ENCODE data around the gene CXCL5.
"Not testable (repeated sequence)": the region's sequence is repeated elsewhere in the genome, so short reads cannot be mapped to it uniquely, and the experiment has no call there.

The CXCL5 gene

DNA sequence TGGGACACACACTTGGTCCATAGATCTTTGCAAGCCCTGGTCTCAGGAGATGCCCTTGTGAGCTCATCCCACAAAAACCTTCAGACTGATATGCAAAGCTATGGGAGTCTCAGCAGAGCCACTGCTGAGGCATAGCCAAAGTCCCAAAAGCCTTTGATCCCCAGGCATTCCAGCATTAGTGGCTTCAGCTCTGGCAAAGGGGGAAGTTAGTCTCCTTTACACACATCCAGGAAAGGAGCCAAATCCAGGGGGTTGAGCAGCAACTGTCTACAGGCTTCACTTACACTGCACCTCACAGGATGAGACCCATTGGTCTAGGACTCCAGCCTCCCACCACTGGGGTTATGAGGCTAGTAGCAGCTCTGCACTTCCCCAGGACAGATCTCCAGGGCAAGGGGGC is 30.6 kb downstream of the CXCL5 start:
- no peak for ATAC-seq

DNA sequence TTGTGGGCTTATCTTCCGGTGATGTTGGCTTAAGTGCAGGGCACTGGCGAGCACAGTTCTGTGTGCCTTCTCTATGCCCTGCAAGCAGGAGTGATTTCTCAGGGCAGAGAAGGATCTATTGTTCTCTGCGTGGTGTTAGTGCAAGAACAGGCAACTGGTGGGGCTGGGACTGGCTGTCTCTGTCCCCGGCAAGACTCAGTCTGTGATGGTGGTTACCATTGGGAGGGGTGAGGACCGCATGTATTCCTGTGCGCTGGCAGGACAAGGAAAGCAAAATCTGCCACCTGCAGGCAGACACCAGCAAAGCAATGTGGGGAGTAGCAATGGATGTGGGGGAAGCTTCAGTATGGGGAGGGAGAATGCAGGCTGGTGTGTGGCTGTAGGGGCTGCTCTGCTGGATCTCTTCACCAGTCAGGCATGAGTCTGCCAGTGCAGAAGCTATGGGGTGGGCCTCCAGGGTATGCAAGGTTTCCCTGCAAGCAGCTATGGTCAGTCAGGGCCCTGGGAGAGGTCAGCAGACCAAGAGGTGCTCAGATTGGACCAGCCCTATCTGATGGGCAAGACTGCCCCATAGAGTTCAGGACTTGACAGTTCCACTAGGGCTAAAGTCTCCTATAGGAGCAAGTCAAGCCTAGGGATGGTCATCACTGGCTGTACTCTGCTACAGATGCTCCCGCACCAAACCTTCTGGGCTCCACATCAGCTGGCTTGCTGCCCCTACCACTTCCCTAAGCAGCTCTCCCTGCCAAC is 33.4 kb downstream of the CXCL5 start:
- ATAC-seq: no peak

DNA sequence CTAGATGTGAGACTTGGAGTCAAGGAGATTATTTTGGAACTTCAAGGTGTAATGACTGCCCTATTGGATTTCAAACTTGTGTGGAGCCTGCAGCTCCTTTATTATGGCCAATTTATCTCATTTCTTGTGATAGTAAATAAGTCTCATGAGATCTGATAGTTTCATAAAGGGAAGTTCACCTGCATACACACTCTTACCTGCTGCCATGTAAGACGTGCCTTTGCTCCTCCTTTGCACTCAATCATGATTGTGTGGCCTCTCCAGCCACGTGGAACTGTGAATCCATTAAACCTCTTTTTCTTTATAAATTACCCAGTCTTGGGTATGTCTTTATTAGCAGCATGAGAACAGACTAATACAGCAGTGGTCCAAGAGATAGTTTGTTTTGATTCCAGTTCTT is 35.8 kb downstream of the CXCL5 start:
- no peak for ATAC-seq

- ATAC-seq: not testable (repeated sequence)
Measured at GRCh38 chr4:73959041-73959440, 39.4 kb downstream of the CXCL5 start.

DNA sequence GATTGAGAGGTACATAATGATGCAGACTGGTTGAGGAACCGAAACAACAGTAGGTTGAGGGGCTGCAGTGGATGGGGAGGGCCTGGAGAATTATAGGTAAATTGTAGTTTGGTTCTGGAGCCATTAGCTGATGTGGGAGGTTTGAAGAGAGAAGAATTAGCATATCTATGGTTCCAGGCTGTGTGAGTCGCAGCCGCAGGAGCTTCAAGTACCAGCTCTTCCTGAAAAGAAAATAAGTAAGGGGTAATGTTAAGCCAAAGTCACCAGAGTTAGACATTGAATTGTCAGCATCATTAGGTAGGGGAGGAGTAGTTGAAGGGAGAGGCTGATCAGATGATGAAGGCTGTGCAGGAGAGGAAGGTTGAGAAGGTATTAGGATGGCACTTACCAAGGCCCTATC is 46.1 kb downstream of the CXCL5 start:
- no peak for ATAC-seq

- ATAC-seq: not testable (repeated sequence)
Measured at GRCh38 chr4:73950376-73950920, 48.0 kb downstream of the CXCL5 start.

DNA sequence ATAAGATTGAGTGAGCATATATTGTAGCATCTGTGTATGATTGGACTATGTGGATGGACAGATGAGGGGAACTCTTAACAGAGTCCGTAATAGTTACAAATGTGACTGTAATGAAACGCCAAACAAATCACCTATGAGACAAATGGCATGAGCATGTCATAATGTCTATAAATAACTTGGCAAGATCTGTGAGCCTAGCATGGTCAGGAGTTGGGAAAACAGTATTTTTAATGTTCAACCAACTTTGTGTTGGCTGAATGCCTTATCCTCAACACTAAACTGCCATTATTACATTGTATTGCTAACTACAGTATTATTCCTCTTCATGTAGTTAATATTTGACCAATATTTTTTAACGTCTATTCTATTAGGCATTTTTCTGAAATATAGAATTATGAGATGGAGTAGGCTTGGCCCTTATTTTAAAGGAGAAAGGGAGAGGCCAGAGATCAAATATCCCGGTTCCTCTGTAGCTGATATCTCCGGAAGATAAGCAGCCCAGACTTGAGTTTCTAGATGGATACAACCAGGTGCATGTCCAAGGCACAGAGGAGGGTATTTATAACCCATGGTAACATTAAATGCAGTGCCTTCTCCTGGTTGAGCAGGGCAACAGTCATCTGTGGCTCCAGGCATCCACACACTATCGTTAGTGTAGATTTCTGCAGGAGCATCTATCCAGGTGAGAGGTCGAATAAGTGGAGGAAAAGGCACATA is 49.3 kb downstream of the CXCL5 start:
- no peak for ATAC-seq

GRCh38 chr4:73948291-73948690 is 50.2 kb downstream of the CXCL5 start:
- no peak for ATAC-seq

DNA sequence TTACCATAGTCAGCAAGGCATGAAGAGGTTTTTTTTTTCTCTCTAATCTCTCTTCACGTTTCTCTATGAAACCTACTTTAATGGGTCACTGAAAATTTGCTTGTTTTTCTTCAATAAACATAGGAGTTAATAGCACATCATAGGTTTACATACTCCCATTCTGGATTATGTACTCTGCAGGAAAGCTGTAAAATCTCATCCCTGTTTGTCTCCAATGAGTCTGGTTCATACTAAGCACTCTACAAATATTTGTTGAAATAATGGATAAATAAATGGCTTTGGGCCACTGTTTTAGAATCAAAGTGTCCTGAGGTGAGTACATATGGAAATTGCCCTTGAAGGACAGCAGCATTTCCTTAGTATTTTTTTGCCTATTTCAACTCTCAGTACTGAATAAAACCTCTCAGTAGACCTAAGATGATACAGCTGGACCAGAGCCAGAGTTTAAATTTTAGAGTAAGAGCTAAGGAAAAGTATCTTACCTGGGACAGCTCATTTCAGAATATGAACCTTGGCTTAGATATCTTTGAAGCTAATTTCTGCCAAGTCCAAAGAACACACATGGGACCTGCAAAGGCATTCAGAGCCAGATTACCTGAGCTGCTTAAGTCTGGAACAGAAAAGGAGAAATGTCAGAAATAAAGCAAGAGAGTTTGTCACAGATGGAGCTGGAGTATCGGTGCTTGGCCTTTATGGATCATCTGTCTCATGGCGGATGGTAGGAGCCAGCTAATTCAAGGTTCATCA is 51.1 kb downstream of the CXCL5 start:
- ATAC-seq: no peak

- no peak for ATAC-seq
Measured at GRCh38 chr4:73945674-73946449, 52.6 kb downstream of the CXCL5 start.
